Left cardiac atrium (tissue), 2 donors: Measurements from ENCODE around the gene C3orf38. TPM values are rescaled to one million over a fixed set of nuclear protein-coding genes. Genes with fewer than 3 reads are reported as not detected.

Experiments
- total RNA-seq, 2 donors: library from RNA; stranded (reverse); fragmentation: NEBNext Ultra II Directional; extraction: Animal tissue kit (Norgen Biotek cat#: 25700); gene quantifications; one replicate each; pipeline ENCODE4 v1.2.1, GENCODE V29; 2021
- donor health status: DM: no; HTN: yes; CAD: no; lungs with severe emphysema.
- donor health status: DM: yes; HTN: yes; CAD: no.

Gene C3orf38
- total RNA-seq, 2 donors from 2014 or later, result 14.6 to 15.8 TPM

Other genes starting within 250 kb of the C3orf38 start
- 10 to 100 TPM; 41.1 to 42.2 TPM for gene CGGBP1, start 91.0 kb upstream of the C3orf38 start, total RNA-seq
- gene ZNF654, start 90.7 kb upstream of the C3orf38 start, total RNA-seq, result 10 to 100 TPM; 10.4 to 11.4 TPM